Mesodermal cell (in vitro differentiated cells): ENCODE measurements around the gene DCPS.
"Not testable (repeated sequence)": the region's sequence is repeated elsewhere in the genome, so short reads cannot be mapped to it uniquely, and the experiment has no call there.

Source experiments
- H3K27ac ChIP-seq: 2 replicates; pipeline ENCODE4 v1.7.0; 2013; ENCODE audit warnings: mild to moderate bottlenecking, low read depth, low read length, moderate library complexity; ENCODE audit not compliant: severe bottlenecking
- H3K36me3 ChIP-seq: 2 replicates; pipeline ENCODE4 v1.7.1; 2013; ENCODE audit warnings: mild to moderate bottlenecking, low read length, moderate library complexity; ENCODE audit not compliant: control insufficient read depth, insufficient read depth
- H3K4me1 ChIP-seq: one replicate; pipeline ENCODE4 v1.7.1; 2013; ENCODE audit warnings: mild to moderate bottlenecking, low read length; ENCODE audit not compliant: insufficient read depth, control insufficient read depth, poor library complexity, severe bottlenecking
- H3K4me3 ChIP-seq: 2 replicates; pipeline ENCODE4 v1.7.0; 2013; ENCODE audit warnings: low read length, control low read depth, mild to moderate bottlenecking; ENCODE audit not compliant: insufficient read depth, poor library complexity, severe bottlenecking; ENCODE audit errors: extremely low read depth
- H3K9me3 ChIP-seq: 2 replicates; pipeline ENCODE4 v1.7.1; 2013; ENCODE audit warnings: mild to moderate bottlenecking, low read length, moderate library complexity; ENCODE audit not compliant: control insufficient read depth
- WGBS, 2 experiments: methylation state at CpG; one replicate each; pipeline ENCODE4 v1.1.5; 2013; ENCODE audit warnings: missing lambda C conversion rate in 2 of 2; ENCODE audit not compliant: insufficient coverage in 2 of 2; 5-methylcytosine and 5-hydroxymethylcytosine counted together

Gene DCPS

DNA sequence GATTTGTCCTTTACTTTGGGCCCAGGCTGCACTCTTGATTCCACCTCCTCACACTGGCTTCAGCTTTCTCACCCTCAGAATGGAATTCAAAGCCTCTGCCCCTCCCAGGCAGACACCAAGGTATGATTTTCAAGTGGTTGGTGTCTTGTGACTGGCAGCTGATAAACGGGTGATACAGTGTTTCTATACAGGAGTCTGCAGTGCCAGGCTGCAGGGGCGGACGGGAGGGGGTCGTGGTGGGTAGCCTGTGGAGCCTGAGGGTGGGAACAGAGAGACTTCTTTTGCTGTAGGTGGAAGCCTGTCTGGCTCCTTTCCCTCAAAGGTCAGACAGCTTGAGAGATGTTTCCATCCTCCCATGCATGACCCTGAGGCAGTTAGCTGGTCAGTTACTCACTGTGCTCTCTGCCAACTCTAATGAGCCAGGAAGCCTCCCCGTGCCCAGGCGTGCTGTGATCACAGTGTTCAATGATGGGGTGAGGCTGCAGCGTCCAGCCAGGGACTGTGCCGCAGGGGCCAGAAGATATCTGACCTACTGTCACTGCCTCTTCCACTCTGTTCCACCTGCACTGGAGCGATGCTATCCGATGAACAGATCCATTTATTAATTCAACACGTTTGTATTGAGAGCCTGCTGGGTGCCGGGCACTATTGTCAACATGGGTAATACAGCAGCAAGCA lies 69.7 kb downstream of the DCPS start:
- not testable (repeated sequence) for H3K4me3 ChIP-seq, H3K9me3 ChIP-seq, H3K36me3 ChIP-seq, H3K4me1 ChIP-seq, H3K27ac ChIP-seq
- WGBS, 2 experiments = 93 to 95% methylated on average over 5 of the region's 12 CpGs

DNA sequence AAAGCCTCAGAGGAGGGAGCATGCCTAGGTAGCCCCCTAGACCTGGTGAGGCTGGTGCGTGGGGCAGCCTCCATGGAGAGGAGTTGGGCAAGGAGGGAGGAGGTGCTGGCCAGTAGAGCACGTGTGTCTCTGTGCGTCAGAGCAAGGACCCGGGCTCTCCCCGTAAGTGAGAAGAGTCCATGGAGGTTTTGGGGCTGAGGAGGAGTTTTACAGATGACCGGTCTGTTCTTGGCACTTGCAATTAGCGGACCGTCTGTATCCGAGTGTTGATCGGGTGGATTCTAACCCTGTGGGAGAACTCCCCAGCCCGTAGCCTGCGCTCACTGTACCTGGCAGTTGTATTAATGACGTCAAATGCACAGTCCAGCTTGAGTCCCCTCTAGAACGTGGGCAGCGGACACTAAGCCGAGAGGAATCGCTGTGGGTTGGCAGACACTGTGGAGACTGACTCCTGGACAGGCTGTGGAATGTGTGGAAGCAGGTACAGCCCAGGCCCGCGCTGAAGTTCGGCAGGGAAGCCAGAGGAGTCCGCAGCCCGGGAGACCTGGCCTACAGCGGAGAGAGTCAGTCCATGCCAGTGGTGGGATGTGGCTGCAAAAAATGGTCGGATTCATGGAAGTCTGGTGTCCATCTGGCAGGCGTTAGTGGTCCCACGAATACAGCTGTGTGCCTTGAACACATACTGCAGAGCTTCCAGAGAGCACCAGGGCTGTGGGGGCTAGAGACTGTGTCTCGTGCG lies 70.9 kb downstream of the DCPS start:
- not testable (repeated sequence) for H3K27ac ChIP-seq, H3K9me3 ChIP-seq, H3K4me1 ChIP-seq, H3K4me3 ChIP-seq, H3K36me3 ChIP-seq
- WGBS, 2 experiments = 93 to 94% methylated on average over 10 to 13 of the region's 28 CpGs

DNA sequence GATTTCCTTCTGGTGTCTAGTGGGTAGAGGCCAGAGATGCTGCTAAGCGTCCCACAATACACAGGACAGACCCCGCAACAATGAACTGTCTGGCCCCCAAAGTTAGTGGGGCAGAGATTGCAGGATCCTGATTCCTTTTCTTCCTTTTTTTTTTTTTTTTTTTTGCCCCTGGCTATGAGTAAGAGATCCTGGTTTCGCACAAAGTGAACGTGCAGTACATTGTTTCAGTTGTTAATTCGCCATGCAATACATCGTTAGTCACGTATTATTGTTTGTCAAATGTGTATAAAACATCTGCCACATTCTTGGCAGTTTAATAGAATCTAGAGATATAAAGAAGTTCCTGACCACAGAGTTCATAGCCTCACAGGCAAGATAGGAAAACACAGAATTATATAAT lies 71.9 kb downstream of the DCPS start:
- WGBS, 2 experiments = 100% methylated on average over 2 to 4 of the region's 7 CpGs

DNA sequence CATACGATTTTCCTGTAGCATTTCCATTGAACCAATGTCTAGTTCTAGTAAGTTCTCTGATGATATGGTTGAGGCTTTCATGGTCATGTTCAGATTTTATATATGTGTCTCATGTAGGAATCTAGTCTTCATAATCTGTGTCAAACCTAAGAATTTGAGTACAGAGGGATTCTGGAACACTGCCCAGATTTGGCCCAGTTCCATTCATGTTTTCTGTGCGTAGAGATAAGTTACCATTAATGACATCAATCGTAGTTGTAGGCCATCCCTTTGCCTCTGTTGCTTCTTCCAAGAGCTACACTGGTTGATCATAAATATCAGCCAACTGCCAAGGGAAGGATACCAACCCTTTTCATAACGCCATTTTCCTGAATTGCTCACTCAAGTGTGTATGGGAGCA lies 74.9 kb downstream of the DCPS start:
- no peaks in the 10 kb centered on the region for H3K9me3 ChIP-seq
- no peak overlapping the region for H3K4me3 ChIP-seq
- H3K27ac ChIP-seq = no peak overlapping the region
- no peaks in the 10 kb centered on the region for H3K4me1 ChIP-seq
- 94 to 100% methylated on average over 2 to 3 of the region's 4 CpGs for WGBS, 2 experiments
- H3K36me3 ChIP-seq = no peaks in the 10 kb centered on the region

More for the DNA sequence above, 71.9 kb downstream of the DCPS start:
- Histone ChIP-seq H3K4me1 (peaks cover 5% of the 10 kb centered on the region), H3K27ac (no peak overlapping the region), H3K36me3 (no peaks in the 10 kb centered on the region), H3K9me3 (no peaks in the 10 kb centered on the region), H3K4me3 (no peak overlapping the region)

DNA sequence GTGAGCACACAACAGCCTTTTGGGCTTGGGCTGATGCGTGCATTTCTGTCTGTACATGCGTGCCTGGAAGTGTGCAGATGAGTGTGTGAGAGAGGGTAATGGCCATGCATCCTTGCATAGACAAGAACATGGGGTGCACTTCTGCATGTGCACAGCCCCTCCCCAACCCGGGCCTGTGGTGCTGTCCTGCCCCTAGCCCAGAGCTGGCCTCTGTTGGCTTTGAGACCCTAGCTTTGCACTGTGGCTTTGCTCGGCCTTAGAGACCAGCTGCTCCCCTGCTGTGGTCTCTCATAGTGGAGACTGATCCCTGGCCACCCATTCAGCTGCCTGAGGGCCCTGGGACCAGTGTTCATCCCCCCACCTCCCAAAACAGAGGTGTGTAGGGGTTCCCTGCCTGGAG lies 77.0 kb downstream of the DCPS start:
- Histone ChIP-seq H3K4me1 (no peaks in the 10 kb centered on the region), H3K4me3 (no peak overlapping the region), H3K27ac (no peak overlapping the region), H3K9me3 (no peaks in the 10 kb centered on the region), H3K36me3 (no peaks in the 10 kb centered on the region)
- WGBS, 2 experiments = 100% methylated on average over 1 to 3 of the region's 4 CpGs

DNA sequence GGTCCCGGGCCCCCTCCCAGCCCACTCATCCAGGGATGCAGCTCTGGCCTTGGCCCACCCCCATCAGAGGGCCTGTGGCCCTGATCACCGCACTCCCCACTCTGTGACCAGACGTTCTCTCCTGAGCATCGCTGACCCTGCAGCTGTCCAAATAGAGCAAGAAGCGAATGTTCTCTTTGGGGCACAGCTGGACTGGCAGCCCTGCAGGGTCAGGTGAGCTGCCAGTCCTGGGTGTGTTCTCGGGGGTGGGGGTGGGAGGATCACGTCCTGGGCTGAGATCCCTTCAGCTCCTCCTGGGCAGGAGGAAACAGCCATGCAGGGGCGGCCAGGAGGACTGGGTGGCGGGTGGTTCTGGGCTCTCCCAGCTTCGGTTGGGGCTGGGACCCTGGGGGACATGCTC lies 78.1 kb downstream of the DCPS start:
- not testable (repeated sequence) for H3K27ac ChIP-seq, H3K4me3 ChIP-seq, H3K4me1 ChIP-seq, H3K36me3 ChIP-seq, H3K9me3 ChIP-seq
- WGBS, 2 experiments = 93% methylated on average over 3 of the region's 10 CpGs; no CpG with 5 or more reads in 1 of the 2 experiments

DNA sequence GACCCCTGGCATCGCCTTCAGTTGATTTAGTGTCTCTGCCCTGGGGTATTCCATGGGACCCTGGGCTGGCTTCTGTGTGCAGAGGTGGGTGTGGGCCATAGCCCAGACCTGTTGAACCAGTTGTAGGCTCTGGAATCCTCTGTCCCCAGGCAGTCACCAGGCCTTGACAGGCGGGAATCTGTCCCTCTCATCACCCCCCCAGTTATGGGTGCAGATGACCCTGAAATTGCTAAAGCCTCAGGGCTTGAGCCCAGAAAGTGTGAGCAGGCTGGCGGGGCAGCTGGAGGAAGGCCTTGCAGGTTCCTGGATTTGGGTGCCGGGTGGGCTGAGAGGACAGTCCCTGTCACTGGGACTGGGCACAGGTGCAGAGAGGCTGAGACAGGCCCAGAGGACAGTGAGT lies 78.8 kb downstream of the DCPS start:
- WGBS, 2 experiments = 90% methylated on average over 3 of the region's 4 CpGs; no CpG with 5 or more reads in 1 of the 2 experiments
- not testable (repeated sequence) for H3K36me3 ChIP-seq

DNA sequence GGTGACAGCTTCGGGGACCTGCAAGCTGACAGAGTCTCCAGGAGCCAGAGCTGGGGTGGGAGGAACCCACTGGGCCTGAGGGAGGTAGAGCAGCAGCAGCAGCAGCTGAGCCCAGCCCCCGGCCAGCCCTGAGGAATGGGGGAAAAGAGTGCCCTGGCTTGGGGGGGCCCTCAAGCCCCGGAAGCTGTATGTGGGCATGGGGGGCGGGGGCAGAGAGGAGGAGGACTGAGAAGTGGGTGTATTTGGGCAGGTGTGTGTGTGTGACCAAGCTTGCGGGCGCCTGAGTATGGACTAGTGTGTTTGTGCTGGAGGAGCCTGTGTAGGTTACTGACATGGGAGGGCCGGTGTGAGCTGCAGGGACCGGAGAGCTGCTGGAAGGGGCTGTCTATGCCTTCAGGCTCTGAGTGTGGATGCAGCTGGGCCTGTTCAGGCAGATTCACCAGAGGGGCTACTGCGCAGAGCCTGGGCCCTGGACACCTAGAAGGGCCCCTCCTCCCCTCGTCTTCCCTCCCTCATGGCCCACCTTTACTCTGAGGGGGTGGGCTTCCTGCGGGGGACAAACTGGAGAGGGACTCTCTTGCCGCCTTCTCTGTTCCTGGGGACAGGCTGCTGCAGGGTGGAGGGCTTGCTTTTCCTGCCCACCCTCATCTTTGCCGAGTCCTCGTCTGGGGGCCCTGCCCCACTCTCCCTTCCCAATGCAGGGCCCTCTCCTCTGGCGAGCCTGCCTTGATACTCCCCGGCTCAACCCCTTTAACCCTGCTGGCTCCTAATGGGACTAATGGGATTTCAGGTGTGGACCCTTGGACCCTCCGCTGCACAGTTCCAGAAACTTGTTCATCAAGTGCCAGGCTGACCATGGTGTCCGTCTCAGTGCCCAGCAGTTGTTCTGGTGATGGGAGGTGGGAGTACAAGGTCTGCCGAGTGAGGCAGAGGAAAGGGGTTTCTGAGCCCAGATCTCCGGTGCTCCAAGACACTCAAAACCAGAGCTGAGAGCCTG lies 79.8 kb downstream of the DCPS start:
- WGBS, 2 experiments = 85% methylated on average over 9 to 14 of the region's 20 CpGs
- H3K36me3 ChIP-seq = no peaks in the 10 kb centered on the region
- no peaks in the 10 kb centered on the region for H3K9me3 ChIP-seq
- no peak overlapping the region for H3K27ac ChIP-seq
- H3K4me3 ChIP-seq = no peak overlapping the region
- peaks cover 8% of the 10 kb centered on the region for H3K4me1 ChIP-seq

More for the DNA sequence above, 78.8 kb downstream of the DCPS start:
- not testable (repeated sequence) for H3K27ac ChIP-seq, H3K4me3 ChIP-seq, H3K9me3 ChIP-seq, H3K4me1 ChIP-seq

DNA sequence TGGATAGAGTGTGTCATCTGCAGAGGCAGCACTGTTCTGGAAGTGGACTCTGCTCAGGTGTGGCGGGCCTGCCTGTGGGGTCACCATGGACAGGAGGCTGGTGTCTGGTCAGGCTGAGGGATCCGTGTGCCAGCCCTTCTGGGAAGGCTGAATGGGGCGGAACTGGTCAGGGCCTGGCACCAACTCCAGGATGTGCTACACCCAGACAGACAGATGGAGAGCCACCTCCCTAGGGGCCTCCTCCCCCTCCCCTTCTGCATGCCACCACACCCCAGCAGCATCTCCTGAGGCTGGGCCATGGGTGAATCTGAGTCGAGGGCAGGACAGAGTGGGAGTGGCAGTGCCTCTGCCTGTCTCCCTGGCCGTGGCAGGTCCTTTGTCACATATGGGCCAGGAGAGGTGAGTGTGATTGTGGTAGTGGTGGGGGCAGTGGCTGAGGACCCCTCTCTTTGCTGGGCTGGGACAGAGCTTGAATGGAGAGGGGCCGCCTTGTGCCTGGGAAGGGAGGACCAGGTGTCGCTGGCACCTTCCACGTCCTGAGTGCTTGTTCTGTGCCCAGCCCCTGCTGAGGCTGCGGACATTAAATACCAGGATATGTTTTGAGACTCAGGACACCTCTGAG lies 80.7 kb downstream of the DCPS start:
- Histone ChIP-seq H3K9me3 (no peaks in the 10 kb centered on the region), H3K4me1 (peaks cover 8% of the 10 kb centered on the region), H3K36me3 (no peaks in the 10 kb centered on the region), H3K27ac (no peak overlapping the region), H3K4me3 (no peak overlapping the region)
- WGBS, 2 experiments = 92% methylated on average over 4 to 8 of the region's 9 CpGs

DNA sequence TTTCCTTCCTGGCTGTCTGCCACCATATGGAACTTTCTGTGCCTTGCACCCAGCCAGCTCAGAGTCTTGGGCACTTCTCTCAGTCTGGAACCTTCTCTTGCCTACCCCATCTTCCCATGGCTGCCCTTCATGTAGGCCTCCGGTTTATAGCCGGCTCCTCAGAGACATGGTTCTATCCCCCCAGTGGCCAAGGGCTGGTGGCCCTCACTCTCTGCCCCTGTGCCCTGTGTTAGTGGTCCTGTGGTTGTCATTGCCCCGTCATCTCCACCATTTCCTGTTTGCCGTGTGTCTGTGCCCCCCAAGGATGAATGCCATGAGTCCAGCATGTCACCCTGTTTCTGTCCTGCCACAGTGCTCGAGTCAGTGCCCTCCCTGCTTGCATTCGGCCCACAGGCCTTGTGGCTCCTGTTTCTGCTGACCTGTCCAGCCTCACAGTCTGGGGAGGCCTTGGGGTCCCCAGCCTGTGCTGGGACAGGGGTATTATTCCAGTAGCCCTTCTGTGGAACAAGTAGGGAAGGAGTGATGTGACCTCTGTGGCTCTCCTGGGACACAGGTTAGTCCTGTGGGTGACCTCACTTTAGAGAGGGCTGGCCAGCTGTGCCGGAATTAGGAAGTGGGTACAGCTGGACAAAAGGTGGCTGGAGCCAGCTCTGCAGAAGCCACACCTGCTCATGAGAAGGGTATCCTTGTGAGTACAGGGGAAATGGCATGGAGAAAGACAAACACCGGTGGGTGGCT lies 82.3 kb downstream of the DCPS start:
- 87 to 96% methylated on average over 5 to 6 of the region's 8 CpGs for WGBS, 2 experiments
- H3K36me3 ChIP-seq = no peaks in the 10 kb centered on the region
- H3K4me3 ChIP-seq = no peak overlapping the region
- H3K27ac ChIP-seq = no peak overlapping the region
- H3K4me1 ChIP-seq = peaks cover 8% of the 10 kb centered on the region
- H3K9me3 ChIP-seq = no peaks in the 10 kb centered on the region
